KMS-11 (cell line): Measurements from ENCODE around the gene TPPP3.
A peak's percentile ranks its signal among the peaks of the same experiment; 100 is the strongest.
"Not testable (repeated sequence)": the region's sequence is repeated elsewhere in the genome, so short reads cannot be mapped to it uniquely, and the experiment has no call there.

ENCODE experiments used
- H2AFZ ChIP-seq: fragments of 200-600 bp; sonication (generic); 2 replicates; pipeline ENCODE4 v1.6.1; 2016; ENCODE audit warnings: antibody characterized with exemption, mixed run types, low read depth
- H3K27ac ChIP-seq: fragments of 200-600 bp; sonication (generic); 2 replicates; pipeline ENCODE4 v1.6.1; 2016; ENCODE audit warnings: mild to moderate bottlenecking, mixed run types
- H3K27me3 ChIP-seq: fragments of 200-600 bp; sonication (generic); 2 replicates; pipeline ENCODE4 v1.6.1; 2017; ENCODE audit warnings: mild to moderate bottlenecking, low read depth, mixed run types, moderate library complexity; ENCODE audit not compliant: insufficient read depth
- H3K36me3 ChIP-seq: fragments of 200-600 bp; sonication (generic); 2 replicates; pipeline ENCODE4 v1.6.1; 2017; ENCODE audit warnings: mild to moderate bottlenecking, mixed run types; ENCODE audit not compliant: insufficient read depth
- H3K4me1 ChIP-seq: fragments of 200-600 bp; sonication (generic); 2 replicates; pipeline ENCODE4 v1.6.1; 2016; ENCODE audit warnings: mild to moderate bottlenecking, low read depth, mixed run types; ENCODE audit not compliant: poor library complexity, severe bottlenecking
- H3K4me2 ChIP-seq: fragments of 200-600 bp; sonication (generic); 2 replicates; pipeline ENCODE4 v1.7.0; 2016; ENCODE audit warnings: mild to moderate bottlenecking, mixed run types
- H3K4me3 ChIP-seq: fragments of 200-600 bp; sonication (generic); IDR thresholded peaks from 2 replicates; pipeline ENCODE4 v1.6.1; 2017; ENCODE audit warnings: low read depth, low read length, mixed read lengths; ENCODE audit not compliant: insufficient read depth
- H3K79me2 ChIP-seq: fragments of 200-600 bp; sonication (generic); 2 replicates; pipeline ENCODE4 v1.6.1; 2016; ENCODE audit warnings: low read depth, mixed run types; ENCODE audit not compliant: insufficient read depth
- H3K9ac ChIP-seq: fragments of 200-600 bp; sonication (generic); 2 replicates; pipeline ENCODE4 v1.6.1; 2016; ENCODE audit warnings: mild to moderate bottlenecking, mixed run types
- H4K20me1 ChIP-seq: fragments of 200-600 bp; sonication (generic); 2 replicates; pipeline ENCODE4 v1.6.1; 2016; ENCODE audit warnings: mild to moderate bottlenecking, mixed run types; ENCODE audit not compliant: insufficient read depth
- TF ChIP-seq, protein P1 (sequence below): fragments of 200-600 bp; sonication (generic); conservative IDR thresholded peaks from 2 replicates; pipeline ENCODE4 v1.6.1; 2017; ENCODE audit warnings: low read depth, mild to moderate bottlenecking, antibody characterized with exemption, low read length, moderate library complexity, mixed read lengths

Gene TPPP3

DNA sequence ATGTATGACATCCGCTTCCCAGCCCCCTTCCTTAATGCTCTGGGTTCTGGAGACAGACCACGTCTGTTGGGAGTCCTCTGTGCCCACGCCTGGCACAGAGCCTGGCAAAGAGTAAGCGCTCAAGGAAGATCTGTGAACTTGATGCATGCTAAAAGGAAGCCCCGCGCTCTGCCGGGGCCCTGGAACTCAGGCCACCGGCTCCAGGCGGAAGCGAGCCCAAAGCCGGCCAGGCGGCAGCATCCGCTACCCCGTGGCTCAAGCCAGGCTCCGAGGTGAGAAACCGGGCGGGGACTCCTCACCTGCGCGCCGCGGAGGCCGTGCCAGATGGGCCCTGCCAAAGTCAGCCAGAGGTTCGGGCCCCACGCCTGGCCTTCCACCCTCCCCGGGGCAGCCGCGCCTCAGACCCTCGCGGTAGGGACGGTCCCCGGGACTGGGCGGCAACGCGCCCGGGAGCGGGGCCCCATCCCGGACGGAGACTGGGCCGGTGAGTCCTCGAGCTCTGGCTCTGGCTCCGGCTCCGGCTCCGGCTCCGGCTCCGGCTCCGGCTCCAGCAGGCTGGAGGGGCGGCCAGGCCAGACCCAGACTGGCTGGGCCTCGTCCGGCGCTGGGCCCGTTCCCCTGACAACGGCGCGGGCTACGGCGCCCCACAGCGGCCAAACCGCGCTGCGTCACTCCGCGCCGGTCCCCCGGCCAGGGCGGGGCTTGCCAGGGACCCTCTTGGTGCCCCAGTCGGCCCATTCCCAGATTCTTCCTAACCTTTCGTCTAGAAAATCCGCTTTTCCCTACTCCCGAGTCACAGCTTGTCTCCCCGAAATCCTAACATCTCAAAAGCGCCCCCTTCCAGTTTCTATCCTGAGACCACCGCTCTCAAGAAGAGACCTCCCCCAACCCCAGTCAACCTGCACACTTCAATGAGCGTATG, 22.8 kb upstream of the TPPP3 start, which contains the start of gene ZDHHC1:
Gene ZDHHC1 (minus strand): TSS at position 606 of the 922 bp plus-strand sequence. CDS start 8,702 bp downstream, outside the sequence.
- Histone ChIP-seq H3K4me1 (peaks cover 7% of the 10 kb centered on the region), H3K36me3 (no peaks in the 10 kb centered on the region), H3K79me2 (no peaks in the 10 kb centered on the region), H3K27ac (no peak within 1 kb of the TSS), H2AFZ (peak within 1 kb of the TSS; percentile 97), H3K4me2 (peak within 1 kb of the TSS; percentile 94), H3K27me3 (peaks cover 8% of the 10 kb centered on the region; the same call in 1 of the 2 replicates), H4K20me1 (no peaks in the 10 kb centered on the region), H3K4me3 (no peak within 1 kb of the TSS), H3K9ac (peak within 1 kb of the TSS; percentile 51)
- TF ChIP-seq, protein P1, sequence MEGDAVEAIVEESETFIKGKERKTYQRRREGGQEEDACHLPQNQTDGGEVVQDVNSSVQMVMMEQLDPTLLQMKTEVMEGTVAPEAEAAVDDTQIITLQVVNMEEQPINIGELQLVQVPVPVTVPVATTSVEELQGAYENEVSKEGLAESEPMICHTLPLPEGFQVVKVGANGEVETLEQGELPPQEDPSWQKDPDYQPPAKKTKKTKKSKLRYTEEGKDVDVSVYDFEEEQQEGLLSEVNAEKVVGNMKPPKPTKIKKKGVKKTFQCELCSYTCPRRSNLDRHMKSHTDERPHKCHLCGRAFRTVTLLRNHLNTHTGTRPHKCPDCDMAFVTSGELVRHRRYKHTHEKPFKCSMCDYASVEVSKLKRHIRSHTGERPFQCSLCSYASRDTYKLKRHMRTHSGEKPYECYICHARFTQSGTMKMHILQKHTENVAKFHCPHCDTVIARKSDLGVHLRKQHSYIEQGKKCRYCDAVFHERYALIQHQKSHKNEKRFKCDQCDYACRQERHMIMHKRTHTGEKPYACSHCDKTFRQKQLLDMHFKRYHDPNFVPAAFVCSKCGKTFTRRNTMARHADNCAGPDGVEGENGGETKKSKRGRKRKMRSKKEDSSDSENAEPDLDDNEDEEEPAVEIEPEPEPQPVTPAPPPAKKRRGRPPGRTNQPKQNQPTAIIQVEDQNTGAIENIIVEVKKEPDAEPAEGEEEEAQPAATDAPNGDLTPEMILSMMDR: peak; percentile 52

DNA sequence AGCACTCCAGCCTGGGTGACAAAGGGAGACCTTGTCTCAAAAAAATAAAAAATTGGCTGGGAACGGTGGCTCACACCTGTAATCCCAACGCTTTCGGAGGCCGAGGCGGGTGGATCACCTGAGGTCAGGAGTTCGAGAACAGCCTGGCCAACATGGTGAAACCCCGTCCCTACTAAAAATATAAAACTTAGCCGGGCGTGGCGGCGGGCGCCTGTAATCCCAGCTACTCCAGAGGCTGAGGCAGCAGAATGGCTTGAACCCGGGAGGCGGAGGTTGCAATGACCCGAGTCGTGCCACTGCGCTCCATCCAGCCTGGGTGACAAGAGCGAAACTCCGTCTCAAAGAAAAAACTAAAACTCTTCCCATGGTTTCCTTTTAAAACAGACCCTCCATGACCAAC, 22.1 kb upstream of the TPPP3 start:
- not testable (repeated sequence) for H3K4me3 ChIP-seq
- H2AFZ ChIP-seq: peak overlapping the region; percentile 97
- H3K4me2 ChIP-seq: peak overlapping the region; percentile 94; the same call in 1 of the 2 replicates

GRCh38 chr16:67413978-67414911, 20.9 kb upstream of the TPPP3 start:
- Histone ChIP-seq H3K79me2 (no peaks in the 10 kb centered on the region), H3K4me3 (no peak overlapping the region), H3K4me2 (no peak overlapping the region), H3K9ac (no peak overlapping the region), H3K27ac (no peak overlapping the region), H4K20me1 (no peaks in the 10 kb centered on the region), H3K4me1 (peaks cover 7% of the 10 kb centered on the region), H3K27me3 (peaks cover 8% of the 10 kb centered on the region; the same call in 1 of the 2 replicates), H3K36me3 (no peaks in the 10 kb centered on the region), H2AFZ (no peak overlapping the region)
- TF ChIP-seq, protein P1: no peak

More for the DNA sequence above, 22.1 kb upstream of the TPPP3 start:
- not testable (repeated sequence) for H4K20me1 ChIP-seq, H3K79me2 ChIP-seq, H3K4me1 ChIP-seq, H3K27ac ChIP-seq, H3K27me3 ChIP-seq, H3K36me3 ChIP-seq
- peak overlapping the region; percentile 51; the same call in 1 of the 2 replicates for H3K9ac ChIP-seq

- Histone ChIP-seq H2AFZ (no peak overlapping the region), H4K20me1 (no peaks in the 10 kb centered on the region), H3K36me3 (no peaks in the 10 kb centered on the region), H3K79me2 (no peaks in the 10 kb centered on the region), H3K4me1 (peaks cover 7% of the 10 kb centered on the region), H3K4me2 (no peak overlapping the region), H3K4me3 (no peak overlapping the region), H3K27ac (no peak overlapping the region), H3K9ac (no peak overlapping the region), H3K27me3 (peaks cover 5% of the 10 kb centered on the region; the same call in 1 of the 2 replicates)
- TF ChIP-seq, protein P1: no peak
Measured at GRCh38 chr16:67412294-67412693, 19.0 kb upstream of the TPPP3 start.
